Spleen (tissue), 7 donors: Measurements from ENCODE around the gene THUMPD3.

ENCODE experiments used
- CTCF ChIP-seq, 11 experiments: fragments of 200-600 bp in 7 of 11; fragments of 450-650 bp in 4 of 11; sonication (generic) in 4 of 11; IDR thresholded peaks in 8 of 11; conservative IDR thresholded peaks in 3 of 11; 1 replicate in 7 of 11; 2 replicates in 4 of 11; pipeline versions ENCODE4 v1.4.0 to v1.8.0; 2016 to 2021; ENCODE audit warnings: antibody characterized with exemption in 11 of 11, inconsistent platforms in 4 of 11, mild to moderate bottlenecking in 1 of 11
- POLR2A ChIP-seq, 3 donors: fragments of 450-650 bp; IDR thresholded peaks; one replicate each; pipeline ENCODE4 v1.5.1; 2017; ENCODE audit warnings: antibody characterized with exemption in 3 of 3, mild to moderate bottlenecking in 1 of 3
- donor health status: DM: no; HTN: no; CAD: no; lungs with moderate emphysema.
- donor health status: DM: no; HTN: no; CAD: no.
- donor health status: DM: no; HTN: no; CAD: no.

- TF ChIP-seq CTCF (IDR thresholded peaks at IDR 0.05 in 8 of 11, conservative IDR thresholded peaks at IDR 0.05 in 3 of 11) (no peak), POLR2A (IDR thresholded peaks at IDR 0.05) (no peak)
Measured at GRCh38 chr3:9331171-9331570, 31.7 kb upstream of the THUMPD3 start.
